Measurements from ENCODE around the gene EVC. TPM values are rescaled to one million over a fixed set of nuclear protein-coding genes. Genes with fewer than 3 reads are reported as not detected.

Gene EVC
- total RNA-seq, 1 donor: 69.1 TPM

- Histone ChIP-seq H3K9me3 (ENCODE audit: low read depth, low read length) (no peaks in the 10 kb centered on the region), H3K4me1 (ENCODE audit: insufficient read depth, low read length) (peaks cover 30% of the 10 kb centered on the region), H3K36me3 (ENCODE audit: insufficient read depth, low read length) (peaks cover 4% of the 10 kb centered on the region), H3K27ac (ENCODE audit: low read depth, low read length) (peak overlapping the region; percentile 66), H4K20me1 (ENCODE audit: insufficient read depth, low read length) (peaks cover 25% of the 10 kb centered on the region), H3K27me3 (ENCODE audit: insufficient read depth, low read length) (no peaks in the 10 kb centered on the region), H3K4me3 (ENCODE audit: insufficient read depth, low read length) (peak overlapping the region; percentile 87), H2AFZ (ENCODE audit: low read length) (peak overlapping the region; percentile 96), H3K4me2 (ENCODE audit: insufficient read depth, low read length) (peak overlapping the region; percentile 91), H3K79me2 (ENCODE audit: insufficient read depth, low read length) (peaks cover 54% of the 10 kb centered on the region)
- DNase-seq (ENCODE audit: insufficient read length, low spot score, missing footprints): no peak
- TF ChIP-seq CTCF (IDR thresholded peaks at IDR 0.05; ENCODE audit: extremely low read depth, low read depth, low read length): no peak
Measured at GRCh38 chr4:5707366-5707765, 3.6 kb upstream of the EVC start.

- Histone ChIP-seq H3K4me2 (ENCODE audit: insufficient read depth, low read length) (peak overlapping the region; percentile 91), H3K36me3 (ENCODE audit: insufficient read depth, low read length) (no peaks in the 10 kb centered on the region), H3K27ac (ENCODE audit: low read depth, low read length) (peak overlapping the region; percentile 66), H3K79me2 (ENCODE audit: insufficient read depth, low read length) (peaks cover 54% of the 10 kb centered on the region), H3K27me3 (ENCODE audit: insufficient read depth, low read length) (no peaks in the 10 kb centered on the region), H2AFZ (ENCODE audit: low read length) (peak overlapping the region; percentile 96), H3K9me3 (ENCODE audit: low read depth, low read length) (no peaks in the 10 kb centered on the region), H3K4me1 (ENCODE audit: insufficient read depth, low read length) (peaks cover 36% of the 10 kb centered on the region), H4K20me1 (ENCODE audit: insufficient read depth, low read length) (peaks cover 31% of the 10 kb centered on the region), H3K4me3 (ENCODE audit: insufficient read depth, low read length) (peak overlapping the region; percentile 87)
- no peak for TF ChIP-seq CTCF (IDR thresholded peaks at IDR 0.05; ENCODE audit: extremely low read depth, low read depth, low read length)
- DNase-seq (ENCODE audit: insufficient read length, low spot score, missing footprints): peak; percentile 73
Measured at GRCh38 chr4:5707778-5708448, 3.1 kb upstream of the EVC start.

GRCh38 chr4:5708449-5709206 lies 2.4 kb upstream of the EVC start, which contains the start of gene EVC2:
TSS of gene EVC2 (minus strand) at chr4:5708559. CDS start at chr4:5708513, 46 bp downstream.
- peak within 1 kb of the TSS; percentile 96 for H2AFZ ChIP-seq (ENCODE audit: low read length)
- DNase-seq (ENCODE audit: insufficient read length, low spot score, missing footprints): peak; percentile 96
- H3K4me2 ChIP-seq (ENCODE audit: insufficient read depth, low read length): peak within 1 kb of the TSS; percentile 91

More at GRCh38 chr4:5708449-5709206, 2.4 kb upstream of the EVC start, which contains the start of gene EVC2:
- no peaks in the 10 kb centered on the region for H3K36me3 ChIP-seq (ENCODE audit: insufficient read depth, low read length)
- peak within 1 kb of the TSS; percentile 66 for H3K27ac ChIP-seq (ENCODE audit: low read depth, low read length)
- no peaks in the 10 kb centered on the region for H3K9me3 ChIP-seq (ENCODE audit: low read depth, low read length)
- peaks cover 38% of the 10 kb centered on the region for H3K4me1 ChIP-seq (ENCODE audit: insufficient read depth, low read length)
- peaks cover 32% of the 10 kb centered on the region for H4K20me1 ChIP-seq (ENCODE audit: insufficient read depth, low read length)
- peak within 1 kb of the TSS; percentile 87 for H3K4me3 ChIP-seq (ENCODE audit: insufficient read depth, low read length)
- H3K27me3 ChIP-seq (ENCODE audit: insufficient read depth, low read length): no peaks in the 10 kb centered on the region
- no peak for TF ChIP-seq CTCF (IDR thresholded peaks at IDR 0.05; ENCODE audit: extremely low read depth, low read depth, low read length)
- peaks cover 53% of the 10 kb centered on the region for H3K79me2 ChIP-seq (ENCODE audit: insufficient read depth, low read length)
